Measurements from ENCODE around the gene PCGF2. TPM values are rescaled to one million over a fixed set of nuclear protein-coding genes. Genes with fewer than 3 reads are reported as not detected.

The PCGF2 gene
- total and polyA plus RNA-seq, 10 of the 15 experiments (the other 5 are each of a cell fraction or from before 2014, with no cell fraction given) = 2.7 to 35.6 (median 7.2) TPM

- TF ChIP-seq BCLAF1 (IDR thresholded peaks at IDR 0.05) (no peak), PRDM15 (CRISPR knock-in tag; IDR thresholded peaks at IDR 0.05) (no peak), TAF1 (IDR thresholded peaks at IDR 0.05; ENCODE audit: borderline replicate concordance, low read depth, low read length) (peak; percentile 67; the same call in 1 of the 2 replicates), KLF5 (IDR thresholded peaks at IDR 0.05; ENCODE audit: partially characterized antibody) (peak; percentile 55), SUPT20H (IDR thresholded peaks at IDR 0.05; ENCODE audit: borderline replicate concordance, control insufficient read depth, low read depth, low read length) (no peak), CBX3 (IDR thresholded peaks at IDR 0.05; ENCODE audit: borderline replicate concordance, low read depth) (no peak), CREM (IDR thresholded peaks at IDR 0.05; ENCODE audit: low read depth) (peak; percentile 72), USF1 (IDR thresholded peaks at IDR 0.05; ENCODE audit: borderline replicate concordance, extremely low read length, insufficient read depth, low read depth, low read length) (peak; percentile 89), PAX8 (IDR thresholded peaks at IDR 0.05) (no peak), ASH2L (IDR thresholded peaks at IDR 0.05; ENCODE audit: borderline replicate concordance, low read depth) (no peak), JUNB (IDR thresholded peaks at IDR 0.05) (no peak), NR2C2 (IDR thresholded peaks at IDR 0.05; ENCODE audit: borderline replicate concordance, control insufficient read depth, insufficient read length, low read depth) (no peak), RCOR1 (conservative IDR thresholded peaks at IDR 0.05; ENCODE audit: low read depth, low read length) (no peak), CHD2 (IDR thresholded peaks at IDR 0.05; ENCODE audit: borderline replicate concordance, low read depth, low read length) (peak; percentile 95), IRF5 (IDR thresholded peaks at IDR 0.05; ENCODE audit: borderline replicate concordance) (no peak), FOXM1 (IDR thresholded peaks at IDR 0.05; ENCODE audit: low read depth, low read length) (no peak), FOS (IDR thresholded peaks at IDR 0.05; ENCODE audit: borderline replicate concordance, extremely low read depth, insufficient read length) (peak; percentile 86), RAD51 (IDR thresholded peaks at IDR 0.05) (peak; percentile 93)
Observed at GRCh38 chr17:38752308-38753070, 4.4 kb upstream of the PCGF2 start, which contains the start of gene PSMB3 (continued).

Data from GM12878 (cell line).